Embryonic facial prominence (tissue), 1 donor: Measurements from ENCODE around the gene TMTC1.

ENCODE experiments used
- DNase-seq: peaks from one replicate; pipeline ENCODE4 v3.0.0-alpha.2; 2016; ENCODE audit errors: extremely low spot score

Gene TMTC1

DNA sequence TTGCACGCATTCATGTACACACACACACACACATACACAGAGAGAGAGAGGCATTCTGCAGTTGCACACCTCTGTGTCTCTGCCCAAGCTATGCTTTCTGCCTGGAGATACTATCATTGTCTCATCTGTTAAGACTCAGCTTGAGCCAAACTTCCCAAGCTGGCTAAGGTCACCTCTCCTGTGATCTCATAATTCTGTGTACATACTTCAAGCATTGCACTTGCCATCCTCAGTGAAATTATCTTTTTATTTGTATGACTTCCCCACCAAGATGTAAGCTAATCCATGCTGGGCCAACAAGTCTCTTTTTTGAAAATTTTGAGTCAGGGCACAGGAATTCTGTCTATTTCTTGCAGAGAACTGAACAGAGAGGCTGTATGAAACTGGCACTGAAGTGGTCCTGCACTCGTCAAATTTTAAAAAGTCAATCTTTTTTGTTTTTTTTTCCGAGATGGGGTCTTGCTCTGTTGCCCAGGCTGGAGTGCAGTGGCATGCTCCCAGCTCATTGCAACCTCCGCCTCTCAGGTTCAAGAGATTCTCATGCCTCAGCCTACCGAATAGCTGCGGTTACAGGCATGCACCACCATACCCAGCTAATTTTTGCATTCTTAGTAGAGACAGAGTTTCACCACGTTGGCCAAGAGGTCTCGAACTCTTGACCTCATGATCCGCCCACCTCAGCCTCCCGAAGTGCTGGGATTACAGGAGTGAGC lies 44.3 kb downstream of the TMTC1 start:
- DNase-seq: no peak

DNA sequence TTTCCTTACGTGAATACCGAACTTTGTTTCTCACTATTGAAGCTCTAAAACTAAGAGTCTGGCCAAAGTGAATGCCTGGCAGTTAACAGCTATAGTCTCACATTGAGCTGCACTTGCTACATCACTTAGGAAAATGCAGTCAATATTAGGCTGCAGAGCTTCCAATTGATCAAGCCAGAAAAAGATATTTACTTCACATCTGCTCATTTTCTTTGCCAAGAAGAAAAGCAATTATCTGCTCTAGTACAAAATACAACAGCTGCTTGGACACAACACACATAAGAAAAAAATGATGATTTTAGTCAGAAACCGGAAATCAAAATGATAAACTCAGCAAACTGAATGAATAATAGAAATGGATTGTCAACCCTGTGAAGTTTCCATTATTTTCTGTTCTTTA lies 45.4 kb downstream of the TMTC1 start:
- DNase-seq: no peak

DNA sequence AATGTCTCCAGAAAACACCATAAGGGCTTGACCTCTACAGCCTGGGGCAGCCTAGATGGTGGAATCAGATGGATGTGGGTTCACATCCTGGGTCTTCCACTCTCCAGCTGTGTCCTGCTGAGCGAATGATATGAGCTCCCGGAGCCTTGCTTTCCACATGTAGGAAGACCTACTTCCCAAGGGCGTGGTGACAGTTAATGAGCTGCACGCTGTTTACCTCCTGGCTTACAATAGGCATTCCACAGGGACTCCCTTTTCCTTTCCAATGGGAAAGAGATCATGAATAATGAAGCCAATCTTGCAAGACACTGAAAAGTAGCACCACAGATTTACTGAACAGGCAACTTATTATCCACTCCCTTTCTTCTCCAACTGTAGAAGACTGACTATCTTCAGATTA lies 46.1 kb downstream of the TMTC1 start:
- no peak for DNase-seq

DNA sequence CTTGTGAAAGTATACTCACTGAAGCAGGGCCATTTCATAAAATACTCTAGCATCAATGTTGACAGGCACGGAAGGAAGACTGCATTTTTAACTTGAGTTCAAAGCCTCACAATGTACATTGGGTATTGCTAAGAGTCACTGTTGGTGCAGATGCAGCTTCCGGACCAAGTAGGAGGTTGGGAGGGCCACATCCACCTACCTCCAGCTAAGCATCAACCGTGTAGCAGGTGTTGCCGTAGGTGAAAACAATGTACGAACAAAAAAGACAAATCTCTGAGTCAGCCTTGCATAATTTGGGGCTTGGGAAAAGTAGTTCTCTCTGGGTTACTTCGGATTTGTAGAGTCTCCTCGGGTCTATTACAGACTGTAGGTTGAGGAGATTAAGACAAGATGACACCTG lies 48.1 kb downstream of the TMTC1 start:
- DNase-seq: no peak

DNA sequence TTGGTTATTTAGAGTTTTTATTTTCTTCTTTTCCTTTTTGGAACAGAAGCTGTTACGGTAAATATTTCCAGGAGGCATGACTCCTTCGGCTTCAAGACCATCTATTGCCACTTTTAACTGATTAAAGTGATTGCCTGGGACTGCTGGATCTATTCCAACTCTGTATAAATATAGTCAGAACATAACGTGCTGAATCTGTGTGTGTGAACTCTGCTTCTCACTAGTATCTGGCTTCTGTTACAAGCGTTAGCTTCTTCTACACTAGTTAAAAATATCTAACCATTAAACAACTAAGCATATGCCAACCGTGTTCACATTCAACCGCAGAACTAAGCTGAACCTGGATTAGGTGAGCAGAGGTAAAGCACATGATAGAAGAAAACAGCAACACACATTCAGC lies 49.0 kb downstream of the TMTC1 start:
- no peak for DNase-seq

DNA sequence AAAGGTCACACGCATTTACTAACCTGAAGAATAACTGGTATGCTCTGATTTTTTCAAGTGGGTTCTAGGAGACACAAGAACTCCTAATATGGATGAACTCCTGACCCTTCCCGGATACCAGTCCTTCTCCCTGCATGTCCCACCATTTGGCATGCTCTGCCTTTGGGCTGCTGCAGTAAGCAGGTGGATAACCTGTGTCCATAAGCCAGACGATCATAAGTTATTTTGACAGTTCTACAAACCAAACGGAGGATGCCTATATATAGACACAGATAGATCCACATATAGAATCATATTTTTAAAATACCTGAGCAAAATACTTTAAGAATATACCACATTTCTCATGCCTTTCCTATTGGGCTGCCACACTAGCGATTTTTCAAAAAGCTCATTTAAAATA lies 49.4 kb downstream of the TMTC1 start:
- no peak for DNase-seq

DNA sequence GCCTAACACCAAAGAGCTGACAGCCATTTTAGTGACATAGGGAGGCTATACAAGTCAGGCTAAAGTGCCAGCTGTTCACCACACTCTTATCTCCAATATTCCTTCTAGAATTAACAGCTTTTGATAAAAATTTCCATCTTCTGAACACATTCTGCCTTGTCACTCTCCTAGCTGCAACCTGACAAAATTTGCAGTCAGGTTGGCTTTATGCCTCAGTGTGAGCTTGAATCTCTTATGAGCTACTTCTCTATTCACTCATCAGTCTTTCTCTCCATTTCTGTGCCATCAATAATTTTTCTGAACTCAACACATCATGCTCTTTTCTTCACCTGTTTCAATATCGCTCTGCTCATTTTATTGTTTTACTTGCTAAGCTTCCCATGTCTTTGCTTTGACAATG lies 50.2 kb downstream of the TMTC1 start:
- DNase-seq: no peak

DNA sequence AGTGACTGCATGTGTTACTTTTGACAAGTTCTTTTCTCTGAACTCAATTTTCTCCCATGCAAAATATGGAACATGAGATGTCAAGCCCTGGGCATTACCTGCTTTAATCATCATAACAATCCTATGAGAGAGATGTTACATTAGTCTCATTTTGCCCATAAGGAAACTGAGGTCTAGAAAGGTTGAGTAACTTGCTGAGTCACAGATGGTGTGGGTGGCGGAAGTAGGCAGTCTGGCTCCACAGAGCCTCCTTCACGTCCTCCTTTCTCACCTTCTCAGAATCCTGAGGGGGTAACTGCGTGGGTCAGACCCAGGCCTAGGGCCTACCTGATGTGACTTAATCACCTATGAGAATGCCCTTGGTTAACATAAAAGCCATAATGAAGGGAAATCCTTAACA lies 50.7 kb downstream of the TMTC1 start:
- no peak for DNase-seq

DNA sequence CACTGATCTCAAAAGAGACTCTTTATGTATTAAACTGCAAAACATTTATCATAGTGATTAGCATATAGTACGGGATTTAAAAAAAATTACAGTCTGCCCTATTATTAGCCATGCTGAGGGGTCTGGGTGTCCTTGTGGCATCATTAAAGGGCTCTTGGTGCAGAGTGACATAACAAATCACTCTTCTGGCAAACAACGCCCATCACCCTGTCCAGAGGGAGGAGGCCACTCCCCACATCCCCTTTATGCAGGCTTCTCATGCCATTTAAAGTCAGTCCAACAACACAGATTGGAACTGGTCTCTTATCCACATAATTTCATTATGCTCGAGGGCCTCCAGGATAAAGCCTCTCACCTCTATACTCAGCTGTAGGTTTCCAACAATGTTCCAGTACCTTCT lies 51.1 kb downstream of the TMTC1 start:
- no peak for DNase-seq

DNA sequence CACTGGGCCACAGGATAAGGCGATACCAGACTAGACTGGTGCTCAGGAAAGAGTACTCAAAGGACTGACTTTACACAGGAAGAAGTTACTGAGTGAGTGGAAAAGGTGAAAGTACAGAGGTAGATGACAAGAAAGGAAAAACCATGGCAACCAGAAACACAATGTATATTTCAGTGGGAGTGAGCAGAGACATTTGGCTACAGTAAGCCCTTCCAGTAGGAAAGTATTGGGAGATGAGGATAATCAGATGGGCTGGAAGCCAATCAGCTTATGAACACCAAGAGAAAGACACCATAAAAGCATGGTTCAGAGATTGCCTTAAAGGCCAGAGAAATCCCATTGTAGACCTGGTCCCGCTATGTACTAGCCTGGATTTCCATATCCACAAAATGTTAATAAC lies 51.6 kb downstream of the TMTC1 start:
- DNase-seq: no peak

DNA sequence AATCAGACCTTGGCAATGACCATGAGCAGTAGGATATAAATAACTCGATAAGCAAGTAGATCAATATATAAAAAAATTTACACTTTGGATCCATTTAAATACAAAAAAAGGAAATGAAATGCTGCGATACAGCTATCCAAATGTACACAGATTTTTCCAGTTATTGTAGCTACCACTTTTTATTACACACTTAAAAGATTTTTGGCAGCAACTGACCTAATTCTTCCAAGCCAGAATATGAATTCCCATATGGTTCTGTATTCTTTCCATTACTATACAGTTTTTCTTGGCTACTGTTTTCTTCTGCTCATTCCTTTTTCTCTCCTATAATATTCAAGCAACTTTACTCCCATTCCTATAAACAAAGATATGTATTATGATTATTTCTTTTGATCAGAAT lies 52.2 kb downstream of the TMTC1 start:
- DNase-seq: peak; percentile 21

DNA sequence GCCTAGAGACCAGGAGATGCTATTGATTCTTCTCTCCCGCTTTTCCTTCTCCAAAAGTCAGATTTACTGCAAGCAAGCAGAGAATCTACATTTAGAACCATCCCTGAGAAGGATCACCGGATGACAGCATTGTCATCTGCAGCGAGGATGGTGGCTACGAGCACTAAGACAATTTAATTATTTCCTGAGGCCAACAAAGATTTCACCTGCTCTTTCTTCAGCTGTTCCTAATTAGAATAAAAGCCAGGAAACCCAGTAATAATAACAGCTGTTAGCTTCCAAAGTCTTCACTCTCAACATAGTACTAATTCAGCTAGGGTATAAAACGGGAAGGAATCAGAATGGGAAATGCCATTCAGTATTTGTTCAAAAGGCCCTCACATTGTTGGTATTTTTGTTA lies 53.3 kb downstream of the TMTC1 start:
- DNase-seq: no peak

DNA sequence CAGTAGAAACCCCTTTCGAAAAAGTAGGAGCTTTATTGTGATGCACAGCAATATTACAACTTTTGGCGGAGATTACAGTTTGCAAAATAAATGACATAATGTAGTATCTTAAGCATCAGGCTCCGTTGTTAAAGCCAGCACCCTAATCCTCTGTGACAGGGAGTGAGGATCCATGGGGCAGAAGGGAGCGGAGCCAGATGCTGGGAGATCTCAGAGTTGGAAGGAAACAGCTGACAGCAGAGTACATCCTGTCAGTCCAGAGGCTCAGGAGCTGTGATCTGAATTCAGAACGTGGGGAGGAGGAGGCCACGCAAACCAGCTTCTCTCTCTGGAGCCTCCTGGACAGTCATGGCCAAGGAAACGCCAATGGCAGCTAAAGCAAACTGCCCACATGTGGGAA lies 55.7 kb downstream of the TMTC1 start:
- no peak for DNase-seq

DNA sequence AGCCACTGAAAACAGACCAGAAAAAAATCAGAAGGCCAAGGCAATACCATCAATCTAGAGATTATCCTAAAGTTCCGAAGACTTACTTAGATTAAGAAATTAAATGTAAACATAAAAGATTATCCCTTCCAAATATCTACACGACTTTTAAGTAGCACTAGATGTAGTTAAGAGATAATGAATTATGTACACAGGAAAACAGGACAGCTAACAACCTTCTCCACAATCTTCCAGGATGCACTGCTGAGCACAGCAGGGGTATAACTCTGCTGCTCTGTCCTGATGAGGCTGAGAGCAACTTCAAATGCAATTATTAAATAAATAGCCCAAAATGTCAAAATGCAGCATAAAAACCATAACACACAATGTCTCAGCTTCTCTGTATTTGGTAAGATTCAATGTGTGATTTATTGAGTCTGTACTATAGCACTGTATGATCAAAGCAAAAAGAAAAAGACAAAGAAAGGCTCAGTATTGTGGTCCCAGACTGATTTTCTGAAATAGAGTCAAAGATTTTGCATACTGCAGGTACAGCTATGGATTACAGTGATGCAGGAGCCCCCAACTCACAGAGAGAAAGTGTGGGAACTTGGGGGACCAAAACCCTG lies 56.9 kb downstream of the TMTC1 start:
- DNase-seq: no peak

DNA sequence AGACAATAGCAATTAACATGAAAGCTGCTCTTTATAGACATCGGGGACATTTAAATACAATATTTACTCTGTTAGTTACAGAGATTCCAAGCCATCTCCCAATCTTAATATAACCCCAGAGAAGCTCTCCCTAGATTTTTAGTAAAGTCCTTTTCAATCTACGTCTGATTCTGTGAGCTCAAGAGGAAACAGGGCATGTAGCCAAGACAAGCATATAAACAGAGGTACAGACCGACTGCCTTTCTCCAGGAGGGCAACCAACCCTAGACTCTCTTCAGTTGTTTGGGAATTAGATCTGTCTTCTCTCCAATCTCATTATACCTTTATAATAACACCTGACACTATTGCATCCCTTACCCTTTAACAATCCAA lies 57.4 kb downstream of the TMTC1 start:
- no peak for DNase-seq

DNA sequence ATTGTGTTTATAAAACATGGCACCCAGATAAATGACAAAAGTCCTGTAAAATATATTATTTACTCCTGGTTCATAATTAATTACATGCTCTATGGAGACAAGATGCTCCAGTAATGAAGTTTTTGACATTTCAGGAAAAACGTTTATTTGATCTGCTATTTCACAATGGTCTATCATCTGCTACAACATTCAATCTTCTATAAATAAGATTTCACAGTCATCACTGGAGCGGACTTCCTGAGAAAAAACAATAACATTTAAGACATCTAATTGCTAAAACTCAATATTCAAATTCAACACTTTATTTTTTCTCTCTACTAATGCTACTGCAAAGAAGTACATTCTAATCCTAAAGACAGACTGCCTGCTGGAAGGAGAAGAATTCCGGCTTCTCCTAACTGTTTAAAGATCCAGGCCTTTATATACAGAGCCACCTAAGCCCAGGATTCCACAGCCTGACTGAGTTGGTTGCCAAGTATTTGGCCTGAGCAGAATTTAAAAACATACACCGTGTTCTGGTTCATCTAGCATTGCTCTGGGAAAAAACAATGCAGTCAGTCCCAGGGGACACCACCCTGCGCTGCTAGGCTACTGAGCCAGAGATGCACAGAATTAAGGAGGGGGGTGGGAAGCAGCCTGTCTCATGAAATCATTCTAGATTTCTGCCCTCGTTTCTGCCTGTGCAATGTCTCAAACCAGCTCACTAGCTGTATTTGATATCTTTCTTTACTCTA lies 58.0 kb downstream of the TMTC1 start:
- no peak for DNase-seq

DNA sequence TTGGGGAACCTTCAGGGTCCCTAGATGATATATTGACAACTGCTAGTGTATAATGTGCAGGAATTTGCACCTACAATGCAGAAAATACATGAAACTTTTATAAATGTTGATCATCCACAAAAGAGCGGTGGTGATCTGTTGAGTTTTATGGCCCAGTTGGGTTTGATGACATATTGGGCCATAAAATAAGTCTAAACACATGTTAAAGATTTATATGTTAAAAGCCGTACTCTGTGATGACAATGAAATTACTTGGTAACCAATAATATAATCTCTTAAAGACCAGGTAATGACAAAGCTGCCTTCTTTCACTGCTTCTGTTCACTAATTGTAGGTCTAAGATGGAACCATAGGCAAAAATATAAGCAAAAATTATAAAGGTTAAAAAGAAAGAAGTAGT lies 61.6 kb downstream of the TMTC1 start:
- no peak for DNase-seq

DNA sequence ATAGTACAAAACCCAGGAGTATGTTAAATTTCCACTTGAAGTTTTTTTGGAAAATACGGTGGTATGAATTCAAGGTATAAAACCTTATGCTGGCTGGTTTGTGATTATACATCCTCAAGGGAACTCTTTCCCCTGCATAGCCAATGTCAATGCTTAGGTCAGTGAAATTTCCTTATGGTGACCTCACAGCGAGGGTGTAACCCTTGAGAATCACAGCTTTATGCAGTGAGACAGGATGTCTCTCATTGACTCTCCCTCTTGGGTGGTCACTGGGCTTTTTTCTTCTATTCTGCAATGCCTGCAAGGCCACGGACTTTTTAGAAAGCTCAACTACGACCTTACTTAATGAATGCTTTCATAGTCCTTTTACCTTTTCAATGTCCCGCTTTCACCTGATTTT lies 64.4 kb downstream of the TMTC1 start:
- DNase-seq: no peak

DNA sequence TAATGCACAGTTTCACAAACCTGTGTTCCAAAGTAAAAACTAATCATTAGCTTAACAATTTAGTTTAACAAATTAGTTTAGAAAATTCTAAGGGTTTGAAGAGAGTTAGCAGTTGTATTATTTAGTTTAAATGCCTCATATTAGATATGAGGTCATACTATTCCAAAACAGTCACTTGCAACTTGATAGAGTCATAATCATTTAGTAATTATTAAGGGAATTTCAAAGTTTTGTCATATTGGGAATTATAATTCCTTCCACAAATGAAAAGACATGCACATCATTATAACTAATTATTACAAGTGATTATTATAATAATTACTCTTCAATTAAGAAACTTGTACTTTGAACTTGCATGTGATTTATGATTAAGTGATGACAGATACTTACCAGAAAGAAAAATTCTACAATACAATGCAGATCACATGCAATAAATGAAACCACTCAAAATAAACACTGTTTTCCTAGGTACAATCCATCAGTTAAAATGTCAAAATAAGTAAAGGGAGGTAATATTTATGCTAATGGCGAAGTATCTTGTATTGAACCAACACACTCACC lies 66.1 kb downstream of the TMTC1 start:
- DNase-seq: no peak

DNA sequence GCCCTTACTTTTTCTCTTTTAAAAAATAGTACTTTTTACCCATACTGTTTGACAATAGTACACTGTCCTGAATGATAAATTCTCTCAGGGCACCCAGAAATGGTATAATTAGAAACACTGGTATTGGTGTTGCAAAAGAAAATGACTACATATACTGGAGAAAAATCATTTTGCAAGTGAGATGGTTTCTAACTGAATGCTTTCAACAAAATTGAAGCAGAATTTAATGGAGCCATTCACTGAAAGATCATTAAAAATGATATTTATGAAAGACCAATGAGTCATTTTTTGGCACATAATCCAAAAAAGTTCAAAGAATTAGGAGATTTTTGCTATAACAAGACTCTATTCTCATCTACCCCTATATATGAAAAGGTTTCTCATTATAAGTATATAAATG lies 68.8 kb downstream of the TMTC1 start:
- no peak for DNase-seq

DNA sequence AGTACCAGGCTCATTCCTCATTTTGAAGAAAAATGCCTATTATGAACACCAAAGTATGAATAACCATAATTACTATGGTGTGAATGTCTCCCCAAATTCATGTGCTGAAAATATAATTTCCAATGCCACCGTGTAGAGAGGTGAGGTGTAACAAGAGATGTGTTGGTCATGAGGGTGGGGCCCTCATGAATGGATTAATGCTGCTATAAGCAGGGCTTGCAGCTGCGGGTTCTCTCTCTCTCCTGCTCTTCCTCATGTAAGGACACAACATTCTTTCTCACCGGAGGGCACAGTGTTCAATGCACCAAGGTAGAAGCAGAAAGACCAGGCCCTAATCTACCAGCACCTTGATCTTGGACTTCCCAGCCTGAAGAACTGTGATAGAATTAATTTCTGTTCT lies 70.0 kb downstream of the TMTC1 start:
- DNase-seq: no peak

DNA sequence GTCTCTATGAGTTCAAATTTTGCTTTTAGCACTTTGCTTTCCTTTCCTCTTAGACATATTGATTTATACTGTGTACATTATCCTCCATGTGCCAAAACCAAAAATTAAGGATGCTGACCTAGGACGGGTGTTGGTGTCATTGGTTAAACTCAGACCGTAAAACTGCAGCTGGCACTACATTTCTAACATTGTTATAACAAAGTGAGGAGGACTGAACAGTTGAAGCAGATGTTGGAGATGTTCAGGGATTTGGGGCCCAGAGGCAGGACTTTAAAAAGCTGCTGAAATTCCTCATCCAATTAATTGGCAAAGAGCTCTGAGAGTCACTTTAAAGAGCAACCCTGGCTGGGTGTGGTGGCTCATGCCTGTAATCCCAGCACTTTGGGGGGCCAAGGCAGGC lies 72.4 kb downstream of the TMTC1 start:
- no peak for DNase-seq

DNA sequence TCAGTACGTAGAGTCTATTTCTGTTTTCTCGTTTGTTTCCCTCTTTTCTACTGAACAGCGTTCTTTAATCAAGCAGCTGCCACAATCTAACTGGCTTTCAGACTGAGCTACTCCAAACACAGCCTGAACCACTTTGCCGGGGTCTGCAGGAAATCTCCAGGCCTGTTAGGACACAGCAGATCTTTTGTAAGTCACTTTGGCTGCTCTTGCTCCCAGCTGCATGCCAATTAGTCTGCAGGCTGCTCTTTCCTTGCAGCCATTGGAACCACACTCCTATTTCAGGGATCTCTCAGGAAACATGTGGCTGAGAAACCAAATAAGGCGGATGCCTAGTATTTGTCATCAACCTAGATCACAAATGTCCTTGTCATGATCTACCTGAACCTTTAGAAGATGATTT lies 73.6 kb downstream of the TMTC1 start:
- peak; percentile 58 for DNase-seq
